ENCODE results near the gene FAM240B. TPM values are rescaled to one million over a fixed set of nuclear protein-coding genes. Genes with fewer than 3 reads are reported as not detected.

FAM240B gene
- total and polyA plus RNA-seq, 9 of the 15 experiments (the other 6 are each of a cell fraction or from before 2014, with no cell fraction given): not detected

GRCh38 chr9:38682713-38683112, 37.2 kb downstream of the FAM240B start (continued):
- TF ChIP-seq REST (IDR thresholded peaks at IDR 0.05; ENCODE audit: borderline replicate concordance): no peak
- TF ChIP-seq REST (CRISPR knock-in tag; IDR thresholded peaks at IDR 0.05; ENCODE audit: low read depth): no peak
- peak; percentile 91 for TF ChIP-seq FOSL1 (tag; conservative IDR thresholded peaks at IDR 0.05)
- TF ChIP-seq ZBTB40 (IDR thresholded peaks at IDR 0.05): no peak
- TF ChIP-seq ZBTB40 (CRISPR knock-in tag; IDR thresholded peaks at IDR 0.05): no peak
- no peak for TF ChIP-seq HMG20B (CRISPR knock-in tag; IDR thresholded peaks at IDR 0.05)
- no peak for TF ChIP-seq SNIP1 (IDR thresholded peaks at IDR 0.05; ENCODE audit: low read depth)
- TF ChIP-seq FOXP1 (CRISPR knock-in tag; IDR thresholded peaks at IDR 0.05): no peak
- TF ChIP-seq ARID1B (IDR thresholded peaks at IDR 0.05): peak; percentile 62
- TF ChIP-seq BRCA1 (IDR thresholded peaks at IDR 0.05): no peak
- no peak for TF ChIP-seq BRCA1 (CRISPR knock-in tag; IDR thresholded peaks at IDR 0.05)
- TF ChIP-seq SRSF7 (optimal IDR thresholded peaks at IDR 0.05; ENCODE audit: low read depth, low read length): no peak
- peak; percentile 53 for TF ChIP-seq MAFG (tag; conservative IDR thresholded peaks at IDR 0.05)
- no peak for TF ChIP-seq OTX1 (CRISPR knock-in tag; IDR thresholded peaks at IDR 0.05)

Measured in K562 (cell line).